LNCAP (cell line): ENCODE results near the gene SLC16A12.

Experiments used
- CTCF ChIP-seq: fragments of 450-650 bp; IDR thresholded peaks from 2 replicates; pipeline ENCODE4 v1.5.1; 2017; ENCODE audit warnings: mild to moderate bottlenecking

Gene SLC16A12

GRCh38 chr10:89391907-89392756 is 143.3 kb downstream of the SLC16A12 start, which contains the start of gene IFIT1:
Gene IFIT1, plus strand, starts transcription at chr10:89392623. Its CDS starts 90 bp downstream, at chr10:89392713.
- TF ChIP-seq CTCF, result no peak

- TF ChIP-seq CTCF, result no peak
These were observed 144.7 kb downstream of the SLC16A12 start for GRCh38 chr10:89390476-89391225.

GRCh38 chr10:89389254-89389653 is 146.1 kb downstream of the SLC16A12 start:
- 0 out of 2 replicates have a peak, but pooled peaks have one; percentile 21 for TF ChIP-seq CTCF

- TF ChIP-seq CTCF, result no peak
These were observed 146.6 kb downstream of the SLC16A12 start for GRCh38 chr10:89388806-89389205.

GRCh38 chr10:89384474-89385340 is 150.7 kb downstream of the SLC16A12 start:
- TF ChIP-seq CTCF, result no peak

GRCh38 chr10:89382757-89383156 is 152.6 kb downstream of the SLC16A12 start:
- TF ChIP-seq CTCF, result no peak
